Stimulated activated CD4-positive, alpha-beta T cell treated with anti-CD3 and anti-CD28 coated beads, Interleukin-1b, Interleukin-23, amount 100 ng/mL, for 24 hours (primary cell): ENCODE results near the gene IWS1.
"Not testable (repeated sequence)": the region's sequence is repeated elsewhere in the genome, so short reads cannot be mapped to it uniquely, and the experiment has no call there.

Source experiments
- DNase-seq, 4 experiments: peaks; one replicate each; pipeline ENCODE4 v3.0.0-alpha.2; 2020; ENCODE audit warnings: low read depth in 4 of 4, low spot score in 1 of 4

IWS1 gene

GRCh38 chr2:127561371-127561770, 35.1 kb upstream of the IWS1 start:
- DNase-seq: no peak

GRCh38 chr2:127560931-127561280, 34.6 kb upstream of the IWS1 start:
- DNase-seq: no peak

- no peak for DNase-seq
Measured at GRCh38 chr2:127560201-127560930, 34.1 kb upstream of the IWS1 start.

GRCh38 chr2:127559454-127559853, 33.2 kb upstream of the IWS1 start:
- no peak for DNase-seq

- no peak for DNase-seq
Measured at GRCh38 chr2:127558911-127559310, 32.6 kb upstream of the IWS1 start.

GRCh38 chr2:127552846-127553245, 26.6 kb upstream of the IWS1 start:
- no peak for DNase-seq

- no peak for DNase-seq
Measured at GRCh38 chr2:127552336-127552735, 26.0 kb upstream of the IWS1 start.

GRCh38 chr2:127551221-127551930, 25.1 kb upstream of the IWS1 start:
- DNase-seq: no peak

GRCh38 chr2:127546797-127547196, 20.5 kb upstream of the IWS1 start:
- no peak for DNase-seq

GRCh38 chr2:127545796-127546195, 19.5 kb upstream of the IWS1 start:
- no peak for DNase-seq

GRCh38 chr2:127545189-127545588, 18.9 kb upstream of the IWS1 start:
- no peak for DNase-seq

- not testable (repeated sequence) for DNase-seq
Measured at GRCh38 chr2:127543013-127543501, 16.8 kb upstream of the IWS1 start.

- DNase-seq: no peak
Measured at GRCh38 chr2:127542231-127542630, 15.9 kb upstream of the IWS1 start.

- DNase-seq: no peak
Measured at GRCh38 chr2:127541809-127542208, 15.5 kb upstream of the IWS1 start.

- no peak for DNase-seq
Measured at GRCh38 chr2:127537644-127538043, 11.4 kb upstream of the IWS1 start.

GRCh38 chr2:127536707-127537541, 10.6 kb upstream of the IWS1 start:
- no peak for DNase-seq

GRCh38 chr2:127535918-127536317, 9.6 kb upstream of the IWS1 start:
- DNase-seq: no peak

- DNase-seq: no peak
Measured at GRCh38 chr2:127535422-127535901, 9.2 kb upstream of the IWS1 start, which contains the start of gene MYO7B. MYO7B (plus strand) TSS chr2:127535683; CDS start chr2:127559723, 24,040 bp downstream.

- DNase-seq: no peak
Measured at GRCh38 chr2:127532296-127532695, 6.0 kb upstream of the IWS1 start.

GRCh38 chr2:127531221-127531648, 4.9 kb upstream of the IWS1 start:
- DNase-seq: no peak
